IMR-90 (cell line): Measurements from ENCODE around the gene FNDC3A. TPM values are rescaled to one million over a fixed set of nuclear protein-coding genes. Genes with fewer than 3 reads are reported as not detected.

Source experiments
- ATAC-seq: fragments of 200-7000 bp; cut with Tn5 transposase; 2 replicates; pipeline ENCODE4 v1.9.1; 2020; ENCODE audit warnings: low read depth, mild to moderate bottlenecking, moderate library complexity
- BruUV-seq: library from RNA; stranded (reverse); fragments of 400-500 nt; replicated peaks from 2 replicates; lab custom pipeline; 2021; lab: Mats Ljungman, UMichigan
- CTCF ChIA-PET: fragments of 300-600 bp; formaldehyde crosslinking; extraction: SDS; loops from one replicate; lab custom pipeline; 2021; ENCODE audit warnings: antibody characterized with exemption; lab: Yijun Ruan, JAX
- POLR2A ChIA-PET: fragments of 300-600 bp; sonication (Branson Sonifier 250); formaldehyde crosslinking; loops from one replicate; lab custom pipeline; 2022; ENCODE audit warnings: antibody characterized with exemption; ENCODE audit not compliant: unreplicated experiment; lab: Charles Lee
- DNase-seq: peaks from one replicate; pipeline ENCODE4 v3.0.0; 2013
- H2AFZ ChIP-seq: replicated peaks from 2 replicates; pipeline ENCODE3; 2013; ENCODE audit warnings: low read length, mild to moderate bottlenecking; ENCODE audit not compliant: poor library complexity
- H2AK5ac ChIP-seq: 2 replicates; pipeline ENCODE4 v1.6.1; 2013; ENCODE audit warnings: low read depth, low read length, inconsistent platforms
- H2AK9ac ChIP-seq: replicated peaks from 2 replicates; pipeline ENCODE3; 2013; ENCODE audit warnings: mild to moderate bottlenecking, low read depth, low read length, moderate library complexity; ENCODE audit not compliant: poor library complexity
- H2BK120ac ChIP-seq: 2 replicates; pipeline ENCODE4 v1.6.1; 2013; ENCODE audit warnings: low read depth, low read length, inconsistent platforms
- H2BK15ac ChIP-seq: 3 replicates; pipeline ENCODE4 v1.6.1; 2013; ENCODE audit warnings: low read depth, low read length, inconsistent platforms
- H2BK20ac ChIP-seq: 2 replicates; pipeline ENCODE4 v1.6.1; 2013; ENCODE audit warnings: low read depth, mild to moderate bottlenecking, inconsistent platforms, low read length, moderate library complexity
- H2BK5ac ChIP-seq: 2 replicates; pipeline ENCODE4 v1.6.1; 2013; ENCODE audit warnings: mild to moderate bottlenecking, low read depth, low read length, inconsistent platforms; ENCODE audit not compliant: poor library complexity, severe bottlenecking
- H3K14ac ChIP-seq: replicated peaks from 2 replicates; pipeline ENCODE4 v1.6.1; 2013; ENCODE audit warnings: low read depth, low read length, inconsistent platforms
- H3K18ac ChIP-seq: 2 replicates; pipeline ENCODE4 v1.6.1; 2013; ENCODE audit warnings: low read depth, low read length, control low read depth
- H3K23ac ChIP-seq: 2 replicates; pipeline ENCODE4 v1.6.1; 2013; ENCODE audit warnings: low read depth, low read length, inconsistent platforms
- H3K27ac ChIP-seq: 2 replicates; pipeline ENCODE4 v1.5.1; 2013; ENCODE audit warnings: mild to moderate bottlenecking, control low read depth, low read length; ENCODE audit not compliant: insufficient read depth
- H3K27me3 ChIP-seq: 2 replicates; pipeline ENCODE4 v1.6.1; 2013; ENCODE audit warnings: low read length; ENCODE audit not compliant: control insufficient read depth, insufficient read depth
- H3K36me3 ChIP-seq: 2 replicates; pipeline ENCODE4 v1.6.1; 2013; ENCODE audit warnings: low read length, mixed read lengths; ENCODE audit not compliant: control insufficient read depth, insufficient read depth
- H3K4ac ChIP-seq: 2 replicates; pipeline ENCODE4 v1.6.1; 2013; ENCODE audit warnings: low read depth, low read length, inconsistent platforms
- H3K4me1 ChIP-seq: 2 replicates; pipeline ENCODE4 v1.6.1; 2013; ENCODE audit warnings: low read length, mixed read lengths; ENCODE audit not compliant: control insufficient read depth, insufficient read depth
- H3K4me2 ChIP-seq: 2 replicates; pipeline ENCODE4 v1.6.1; 2013; ENCODE audit warnings: low read depth, mild to moderate bottlenecking, control low read depth, low read length, moderate library complexity
- H3K4me3 ChIP-seq: 2 replicates; pipeline ENCODE4 v1.5.1; 2013; ENCODE audit warnings: low read depth, mild to moderate bottlenecking, control low read depth, low read length, moderate library complexity; ENCODE audit not compliant: insufficient read depth
- H3K56ac ChIP-seq: 2 replicates; pipeline ENCODE4 v1.6.1; 2013; ENCODE audit warnings: low read length, inconsistent platforms; ENCODE audit not compliant: insufficient read depth; ENCODE audit errors: extremely low read depth
- H3K79me1 ChIP-seq, 2 experiments: 2 replicates each; pipeline ENCODE4 v1.6.1; 2013; ENCODE audit warnings: low read length in 2 of 2, inconsistent platforms in 1 of 2, low read depth in 1 of 2
- H3K9ac ChIP-seq: 2 replicates; pipeline ENCODE4 v1.6.1; 2013; ENCODE audit warnings: low read depth, low read length, control low read depth
- H3K9me1 ChIP-seq: 2 replicates; pipeline ENCODE4 v1.6.1; 2013; ENCODE audit warnings: low read length, inconsistent platforms; ENCODE audit not compliant: insufficient read depth
- H3K9me3 ChIP-seq: 2 replicates; pipeline ENCODE4 v1.6.1; 2013; ENCODE audit warnings: low read length; ENCODE audit not compliant: control insufficient read depth, insufficient read depth
- H4K20me1 ChIP-seq: 2 replicates; pipeline ENCODE4 v1.6.1; 2013; ENCODE audit warnings: low read length, inconsistent platforms; ENCODE audit not compliant: insufficient read depth
- H4K5ac ChIP-seq: 2 replicates; pipeline ENCODE4 v1.6.1; 2013; ENCODE audit warnings: mild to moderate bottlenecking, low read depth, low read length, control low read depth
- H4K8ac ChIP-seq, 2 experiments: 2 replicates each; pipeline ENCODE4 v1.6.1; 2013; ENCODE audit warnings: low read depth in 2 of 2, low read length in 2 of 2, control low read depth in 1 of 2, inconsistent platforms in 1 of 2
- H4K91ac ChIP-seq: 2 replicates; pipeline ENCODE4 v1.6.1; 2013; ENCODE audit warnings: low read depth, low read length, inconsistent platforms; ENCODE audit not compliant: insufficient read depth
- CEBPB ChIP-seq: IDR thresholded peaks from 2 replicates; pipeline ENCODE4 v1.6.1; 2012; ENCODE audit warnings: low read depth, low read length, improper control_type of control experiment
- CTCF ChIP-seq: conservative IDR thresholded peaks from 2 replicates; pipeline ENCODE4 v1.5.1; 2012; ENCODE audit warnings: mild to moderate bottlenecking, low read depth, low read length, improper control_type of control experiment
- ELK1 ChIP-seq: fragments of 150-350 bp; IDR thresholded peaks from 2 replicates; pipeline ENCODE4 v1.6.1; 2016; ENCODE audit warnings: low read depth, mild to moderate bottlenecking, low read length, moderate library complexity, borderline replicate concordance
- FOS ChIP-seq: fragments of 150-350 bp; IDR thresholded peaks from 2 replicates; pipeline ENCODE4 v1.6.1; 2016; ENCODE audit warnings: low read depth, low read length
- MAZ ChIP-seq: IDR thresholded peaks from 2 replicates; pipeline ENCODE4 v1.6.1; 2012; ENCODE audit warnings: low read depth, mild to moderate bottlenecking, low read length, improper control_type of control experiment, moderate library complexity, borderline replicate concordance
- RFX5 ChIP-seq: IDR thresholded peaks from 2 replicates; pipeline ENCODE4 v1.8.0; 2012; ENCODE audit warnings: low read depth, mild to moderate bottlenecking, low read length, moderate library complexity
- USF2 ChIP-seq: fragments of 150-350 bp; IDR thresholded peaks from 2 replicates; pipeline ENCODE4 v1.6.1; 2017; ENCODE audit warnings: mild to moderate bottlenecking, antibody characterized with exemption, low read length, low read depth
- WGBS, 2 experiments: methylation state at CpG; one replicate each; pipeline versions ENCODE4 v1.1.5 to v1.1.7; 2013; ENCODE audit warnings: missing lambda C conversion rate in 2 of 2; ENCODE audit not compliant: insufficient read length in 1 of 2; ENCODE audit errors: extremely low coverage in 2 of 2; 5-methylcytosine and 5-hydroxymethylcytosine counted together
- dilution Hi-C: fragments of 300-500 bp; cut with HindIII; formaldehyde crosslinking; loops from one replicate; pipeline ENCODE4 v1.14.3; 2018; ENCODE audit warnings: low sequenced_read_pairs; ENCODE audit not compliant: unreplicated experiment
- in situ Hi-C: fragments of 300-500 bp; cut with MboI; formaldehyde crosslinking; loops from 3 replicates; pipeline ENCODE4 v1.14.3; 2019; ENCODE audit warnings: low sequenced_read_pairs, inconsistent platforms, mixed read lengths
- intact Hi-C: fragments of 100-400 bp; cut with micrococcal nuclease; formaldehyde crosslinking; loops from 2 replicates; pipeline ENCODE4 v1.10.0; 2022
- polyA plus RNA-seq, 3 experiments: library from polyadenylated mRNA; depleted of rRNA; stranded (reverse); fragments of >200 nt; gene quantifications; 2 replicates each; pipeline ENCODE4 v1.2.3, GENCODE V29; 2012; ENCODE audit warnings: low replicate concordance in 1 of 3
- total RNA-seq: library from RNA; depleted of rRNA; stranded (reverse); fragments of >200 nt; gene quantifications from 2 replicates; pipeline ENCODE4 v1.2.3, GENCODE V29; 2012

Gene FNDC3A
- total and polyA plus RNA-seq, 2 of the 4 experiments (the other 2 are of a cell fraction) = 29.2 to 60.4 TPM

GRCh38 chr13:48946163-48946562, 29.5 kb upstream of the FNDC3A start:
- no peaks in the 10 kb centered on the region for H4K20me1 ChIP-seq
- H2AK5ac ChIP-seq = no peak overlapping the region
- no peaks in the 10 kb centered on the region for H3K79me1 ChIP-seq
- H4K91ac ChIP-seq = no peak overlapping the region
- no peak overlapping the region for H3K9ac ChIP-seq
- no peak overlapping the region for H2BK5ac ChIP-seq
- H3K9me1 ChIP-seq = no peaks in the 10 kb centered on the region
- H3K18ac ChIP-seq = no peak overlapping the region
- H3K9me3 ChIP-seq = no peaks in the 10 kb centered on the region
- WGBS, 2 experiments = 67% methylated on average over 1 of the region's 2 CpGs; no CpG with 5 or more reads in 1 of the 2 experiments
- H3K36me3 ChIP-seq = no peaks in the 10 kb centered on the region
- H3K27me3 ChIP-seq = no peaks in the 10 kb centered on the region
- no peak overlapping the region for H2AK9ac ChIP-seq
- no peak for ATAC-seq
- H3K27ac ChIP-seq = no peak overlapping the region
- H3K4me3 ChIP-seq = no peak overlapping the region
- H2BK15ac ChIP-seq = no peak overlapping the region
- no peak overlapping the region for H2AFZ ChIP-seq
- H2BK20ac ChIP-seq = no peak overlapping the region
- H3K4me1 ChIP-seq = no peaks in the 10 kb centered on the region
- DNase-seq = no peak
- in situ Hi-C loops = no loop called here
- ChIA-PET CTCF (no interaction called here), POLR2A (no interaction called here)
- H3K4ac ChIP-seq = no peak overlapping the region
- no peak overlapping the region for H4K8ac ChIP-seq
- dilution Hi-C loops = no loop called here
- no peak overlapping the region for H2BK120ac ChIP-seq
- H3K4me2 ChIP-seq = no peak overlapping the region
- H3K23ac ChIP-seq = no peak overlapping the region
- intact Hi-C loops = no loop called here
- no TSS peak for BruUV-seq
- TF ChIP-seq CEBPB = no peak
- TF ChIP-seq RFX5 = no peak
- no peak for TF ChIP-seq USF2
- no peak for TF ChIP-seq FOS
- TF ChIP-seq MAZ = no peak
- TF ChIP-seq CTCF = no peak
- TF ChIP-seq ELK1 = no peak
- H3K56ac ChIP-seq = no peak overlapping the region
- H3K14ac ChIP-seq = no peak overlapping the region
- no peak overlapping the region for H4K5ac ChIP-seq
